HG03442 (cell line): Measurements from ENCODE around the gene AATK.
"Not testable (repeated sequence)": the region's sequence is repeated elsewhere in the genome, so short reads cannot be mapped to it uniquely, and the experiment has no call there.

ENCODE experiments used
- ATAC-seq: cut with Tn5 transposase; IDR thresholded peaks from one replicate; pipeline ENCODE4 v1.9.1; 2021; ENCODE audit warnings: mild to moderate bottlenecking, moderate library complexity; ENCODE audit not compliant: unreplicated experiment

AATK gene

GRCh38 chr17:81080019-81080418 is 86.0 kb downstream of the AATK start:
- ATAC-seq: no peak

GRCh38 chr17:81078026-81078913 is 87.8 kb downstream of the AATK start:
- ATAC-seq: not testable (repeated sequence)

GRCh38 chr17:81076141-81076679 is 89.8 kb downstream of the AATK start:
- no peak for ATAC-seq

- ATAC-seq: no peak
These were observed 90.7 kb downstream of the AATK start for GRCh38 chr17:81075307-81075706.

- ATAC-seq: no peak
These were observed 91.1 kb downstream of the AATK start for GRCh38 chr17:81074875-81075274.

GRCh38 chr17:81073967-81074839 is 91.8 kb downstream of the AATK start:
- ATAC-seq: no peak

- ATAC-seq: no peak
These were observed 94.0 kb downstream of the AATK start for GRCh38 chr17:81071761-81072741.

GRCh38 chr17:81070541-81071246 is 95.3 kb downstream of the AATK start:
- ATAC-seq: no peak

- no peak for ATAC-seq
These were observed 96.8 kb downstream of the AATK start for GRCh38 chr17:81069135-81069645.

- no peak for ATAC-seq
These were observed 97.4 kb downstream of the AATK start for GRCh38 chr17:81068411-81069134.

- no peak for ATAC-seq
These were observed 98.6 kb downstream of the AATK start for GRCh38 chr17:81067391-81067811.
